Activated CD8-positive, alpha-beta T cell treated with anti-CD3 and anti-CD28 coated beads, Interleukin-2, amount 10 ng/mL, durations not matched to agents 7 days and 5 days (primary cell): ENCODE data around the gene MPZL1. TPM values are rescaled to one million over a fixed set of nuclear protein-coding genes. Genes with fewer than 3 reads are reported as not detected.

Experiments
- total RNA-seq, 2 experiments: library from RNA; stranded (reverse); gene quantifications; one replicate each; pipeline ENCODE4 v1.2.3, GENCODE V29; 2021

MPZL1 gene
- total RNA-seq, 2 experiments from 2014 or later = 12.5 to 13.6 TPM

Other genes starting within 250 kb of the MPZL1 start
- 100 to 1,000 TPM; 243 to 251 TPM for gene CD247, start 203.5 kb upstream of the MPZL1 start, total RNA-seq
- 1 to 10 TPM; 7.3 to 7.7 TPM for gene CREG1, start 168.2 kb upstream of the MPZL1 start, total RNA-seq
- gene RCSD1, start 91.8 kb upstream of the MPZL1 start, total RNA-seq = 100 to 1,000 TPM; 143 to 145 TPM
- gene ADCY10, start 192.2 kb downstream of the MPZL1 start, total RNA-seq = not detected
- 10 to 100 TPM; 22.6 to 25.1 TPM for gene DCAF6, start 214.7 kb downstream of the MPZL1 start, total RNA-seq
- 10 to 100 TPM; 66.1 to 68.8 TPM for gene MPC2, start 215.1 kb downstream of the MPZL1 start, total RNA-seq